ENCODE results near the gene SFTA2.
"Not testable (repeated sequence)": the region's sequence is repeated elsewhere in the genome, so short reads cannot be mapped to it uniquely, and the experiment has no call there.

Gene SFTA2

GRCh38 chr6:30931969-30932645 is at the start of gene SFTA2:
Gene SFTA2 (minus strand): TSS chr6:30932170. CDS start chr6:30932096, 74 bp downstream.
- DNase-seq = no peak

GRCh38 chr6:30979690-30980089 is 47.7 kb upstream of the SFTA2 start:
- DNase-seq = no peak

GRCh38 chr6:30979141-30979540 is 47.2 kb upstream of the SFTA2 start:
- DNase-seq = no peak

GRCh38 chr6:30974490-30975252 is 42.7 kb upstream of the SFTA2 start:
- no peak for DNase-seq

- no peak for DNase-seq
Observed at GRCh38 chr6:30972816-30973215, 40.8 kb upstream of the SFTA2 start.

- no peak for DNase-seq
Observed at GRCh38 chr6:30970946-30971345, 39.0 kb upstream of the SFTA2 start.

- not testable (repeated sequence) for DNase-seq
Observed at GRCh38 chr6:30969171-30969570, 37.2 kb upstream of the SFTA2 start.

- DNase-seq = no peak
Observed at GRCh38 chr6:30966154-30966553, 34.2 kb upstream of the SFTA2 start.

- DNase-seq = no peak
Observed at GRCh38 chr6:30965140-30965601, 33.2 kb upstream of the SFTA2 start.

GRCh38 chr6:30964075-30964474 is 32.1 kb upstream of the SFTA2 start:
- no peak for DNase-seq

GRCh38 chr6:30963641-30964040 is 31.7 kb upstream of the SFTA2 start:
- no peak for DNase-seq

- no peak for DNase-seq
Observed at GRCh38 chr6:30962716-30963115, 30.7 kb upstream of the SFTA2 start.

GRCh38 chr6:30960907-30961673 is 29.1 kb upstream of the SFTA2 start:
- DNase-seq = peak in 1 of 2 experiments; percentile 11

GRCh38 chr6:30957716-30958115 is 25.7 kb upstream of the SFTA2 start:
- DNase-seq = no peak

GRCh38 chr6:30955367-30956042 is 23.5 kb upstream of the SFTA2 start:
- peak in 1 of 2 experiments; percentile 61 for DNase-seq

GRCh38 chr6:30954631-30955366 is 22.8 kb upstream of the SFTA2 start:
- no peak for DNase-seq

GRCh38 chr6:30951907-30952469 is 20.0 kb upstream of the SFTA2 start:
- no peak for DNase-seq

GRCh38 chr6:30948811-30949210 is 16.8 kb upstream of the SFTA2 start:
- no peak for DNase-seq

- no peak for DNase-seq
Observed at GRCh38 chr6:30947231-30947630, 15.3 kb upstream of the SFTA2 start.

- DNase-seq = no peak
Observed at GRCh38 chr6:30945281-30945680, 13.3 kb upstream of the SFTA2 start.

GRCh38 chr6:30944051-30944450 is 12.1 kb upstream of the SFTA2 start:
- DNase-seq = no peak
